Naive thymus-derived CD4-positive, alpha-beta T cell (primary cell): ENCODE data around the gene MAPKAPK5. TPM values are rescaled to one million over a fixed set of nuclear protein-coding genes. Genes with fewer than 3 reads are reported as not detected.
"Not testable (repeated sequence)": the region's sequence is repeated elsewhere in the genome, so short reads cannot be mapped to it uniquely, and the experiment has no call there.

Source experiments
- ATAC-seq: fragments of 150-1000 bp; cut with Tn5 transposase; 2 replicates; pipeline ENCODE4 v1.10.0; 2021; ENCODE audit warnings: mild to moderate bottlenecking, moderate library complexity
- CTCF ChIA-PET: fragments of 350-600 bp; sonication (Branson Sonifier 250); formaldehyde crosslinking; loops from one replicate; lab custom pipeline; 2021; ENCODE audit warnings: antibody characterized with exemption; lab: Charles Lee
- POLR2A ChIA-PET: fragments of 350-600 bp; sonication (Branson Sonifier 250); formaldehyde crosslinking; loops from one replicate; lab custom pipeline; 2021; ENCODE audit warnings: antibody characterized with exemption, inconsistent platforms; lab: Charles Lee
- DNase-seq, 9 donors: peaks; one replicate each; pipeline versions ENCODE4 v3.0.0 to v3.0.0-alpha.2; 2020 to 2022; ENCODE audit warnings: mixed read lengths in 1 of 9
- H3K27ac ChIP-seq: one replicate; pipeline ENCODE4 v1.7.0; 2013; ENCODE audit warnings: mild to moderate bottlenecking, low read depth, low read length, moderate library complexity
- H3K27me3 ChIP-seq, 2 donors: one replicate each; pipeline ENCODE4 v1.7.0; 2013; ENCODE audit warnings: low read length in 2 of 2, mild to moderate bottlenecking in 2 of 2, moderate library complexity in 2 of 2; ENCODE audit not compliant: control insufficient read depth in 2 of 2, insufficient read depth in 2 of 2
- H3K36me3 ChIP-seq, 3 experiments: 1 replicate in 2 of 3; 2 replicates in 1 of 3; pipeline ENCODE4 v1.7.0; 2013; ENCODE audit warnings: low read length in 3 of 3, mild to moderate bottlenecking in 3 of 3, moderate library complexity in 1 of 3; ENCODE audit not compliant: insufficient read depth in 3 of 3, control insufficient read depth in 2 of 3
- H3K4me1 ChIP-seq, 2 donors: one replicate each; pipeline ENCODE4 v1.7.0; 2013; ENCODE audit warnings: low read length in 2 of 2, mild to moderate bottlenecking in 2 of 2, moderate library complexity in 1 of 2; ENCODE audit not compliant: control insufficient read depth in 2 of 2, insufficient read depth in 2 of 2
- H3K4me3 ChIP-seq: 2 replicates; pipeline ENCODE4 v1.7.0; 2013; ENCODE audit warnings: mild to moderate bottlenecking, low read length
- H3K9me3 ChIP-seq, 3 experiments: 1 replicate in 2 of 3; 2 replicates in 1 of 3; pipeline ENCODE4 v1.7.0; 2013; ENCODE audit warnings: low read length in 3 of 3; ENCODE audit not compliant: control insufficient read depth in 2 of 3
- H3K27ac Mint-ChIP-seq, 9 donors: one replicate each; pipeline ENCODE4 v1.8.0; 2020 to 2022; ENCODE audit warnings: mixed read lengths in 9 of 9, mild to moderate bottlenecking in 8 of 9, moderate library complexity in 5 of 9, inconsistent platforms in 2 of 9
- H3K27me3 Mint-ChIP-seq, 5 donors: one replicate each; pipeline ENCODE4 v1.8.0; 2021 to 2022; ENCODE audit warnings: mixed read lengths in 5 of 5, mild to moderate bottlenecking in 1 of 5
- H3K36me3 Mint-ChIP-seq, 5 donors: one replicate each; pipeline ENCODE4 v1.8.0; 2020 to 2022; ENCODE audit warnings: mixed read lengths in 5 of 5, mild to moderate bottlenecking in 3 of 5, inconsistent platforms in 1 of 5
- H3K4me1 Mint-ChIP-seq, 7 donors: one replicate each; pipeline ENCODE4 v1.8.0; 2020 to 2022; ENCODE audit warnings: mixed read lengths in 7 of 7, mild to moderate bottlenecking in 3 of 7, inconsistent platforms in 1 of 7
- H3K4me3 Mint-ChIP-seq, 10 donors: one replicate each; pipeline ENCODE4 v1.8.0; 2020 to 2022; ENCODE audit warnings: mild to moderate bottlenecking in 10 of 10, mixed read lengths in 10 of 10, moderate library complexity in 6 of 10, inconsistent platforms in 2 of 10
- H3K9me3 Mint-ChIP-seq, 11 donors: one replicate each; pipeline ENCODE4 v1.8.0; 2020 to 2022; ENCODE audit warnings: mixed read lengths in 11 of 11, mild to moderate bottlenecking in 4 of 11, inconsistent platforms in 1 of 11, moderate library complexity in 1 of 11
- intact Hi-C, 2 donors: fragments of 100-400 bp; cut with micrococcal nuclease; formaldehyde crosslinking; loops; one replicate each; pipeline ENCODE4 v1.15.1; 2023
- microRNA-seq: library from miRNA; unstranded; fragments of <30 nt; microRNA quantifications from one replicate; pipeline ENCODE4 v1.2.0, GENCODE V29; 2022; ENCODE audit warnings: borderline microRNAs expressed
- polyA plus RNA-seq, 2 donors: library from polyadenylated mRNA; unstranded; fragments of 300-500 nt; fragmentation: Illumina TruSeq; gene quantifications; one replicate each; pipeline ENCODE4 v1.2.3, GENCODE V29; 2021
- total RNA-seq, 6 experiments: library from RNA in 5 of 6; stranded (reverse) in 5 of 6; gene quantifications; 1 replicate in 5 of 6; 2 replicates in 1 of 6; pipeline ENCODE4 v1.2.3 and lab custom pipeline; 2021 to 2026

MAPKAPK5 gene
- total and polyA plus RNA-seq, 7 experiments from 2014 or later = 30.6 to 72.1 (median 58.2) TPM

DNA sequence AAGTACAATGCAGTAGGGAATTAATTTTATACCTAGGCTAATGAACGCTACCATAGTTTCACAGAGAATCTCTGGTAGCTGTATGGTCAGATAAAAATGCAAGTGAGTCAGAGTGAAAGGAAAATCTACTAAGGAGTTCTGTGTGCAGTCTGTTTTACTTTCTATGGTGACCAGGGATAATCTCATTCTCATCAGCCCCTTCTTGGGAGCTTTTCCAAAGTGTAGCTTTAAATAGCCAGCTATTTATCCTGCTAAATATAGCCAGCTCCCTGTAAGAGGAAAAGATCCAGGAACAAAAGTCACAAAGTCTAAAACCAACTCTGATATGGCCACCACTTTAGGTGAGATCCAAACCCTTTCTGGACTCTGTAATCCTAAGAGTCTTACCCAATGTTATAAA lies 95.4 kb downstream of the MAPKAPK5 start:
- no peaks in the 10 kb centered on the region for H3K9me3 Mint-ChIP-seq
- H3K36me3 Mint-ChIP-seq = peaks cover 0 to 16% (median under 1%) of the 10 kb centered on the region in 5 donors
- peaks cover 0 to under 1% (median 0%) of the 10 kb centered on the region in 7 donors for H3K4me1 Mint-ChIP-seq
- H3K4me3 Mint-ChIP-seq = no peak overlapping the region
- no peak overlapping the region for H3K4me3 ChIP-seq
- ChIA-PET CTCF (interaction anchor here (1.2 kb wide), 1 partner anchor 76 kb away, joined by 3 read pairs; the partner anchor contains the start of genes ERP29 and TMEM116), POLR2A (no interaction called here)
- ATAC-seq (no peak), DNase-seq (no peak)
- H3K27ac Mint-ChIP-seq = no peak overlapping the region
- H3K36me3 ChIP-seq = peaks cover 0 to 12% (median 2%) of the 10 kb centered on the region in 3 experiments
- no peaks in the 10 kb centered on the region for H3K4me1 ChIP-seq
- no peaks in the 10 kb centered on the region for H3K27me3 Mint-ChIP-seq
- H3K27me3 ChIP-seq = no peaks in the 10 kb centered on the region
- no peaks in the 10 kb centered on the region for H3K9me3 ChIP-seq
- no peak overlapping the region for H3K27ac ChIP-seq
- intact Hi-C loops = no loop called here

- intact Hi-C loops = no loop called here
- no peaks in the 10 kb centered on the region for H3K36me3 ChIP-seq
- H3K4me3 ChIP-seq = no peak overlapping the region
- ATAC-seq (no peak), DNase-seq (no peak)
- CTCF ChIA-PET = interaction anchor here (0.7 to 6.7 kb wide), 3 partner anchors 50 to 136 kb away, joined by 3 to 63 read pairs (median 3); partner anchors contain the start of genes ERP29 and TMEM116
- POLR2A ChIA-PET = interaction anchor here (4.6 kb wide), 1 partner anchor 72 kb away, joined by 57 read pairs; the partner anchor contains the start of genes ERP29 and TMEM116
- H3K9me3 Mint-ChIP-seq = no peaks in the 10 kb centered on the region
- no peaks in the 10 kb centered on the region for H3K27me3 Mint-ChIP-seq
- H3K4me3 Mint-ChIP-seq = no peak overlapping the region
- peaks cover 0 to 4% (median 0%) of the 10 kb centered on the region in 5 donors for H3K36me3 Mint-ChIP-seq
- no peak overlapping the region for H3K27ac Mint-ChIP-seq
- peaks cover 0 to 25% (median 12%) of the 10 kb centered on the region in 7 donors for H3K4me1 Mint-ChIP-seq
- H3K27ac ChIP-seq = no peak overlapping the region
- H3K4me1 ChIP-seq = peaks cover 0 to 3% of the 10 kb centered on the region in 2 donors
- no peaks in the 10 kb centered on the region for H3K9me3 ChIP-seq
- H3K27me3 ChIP-seq = no peaks in the 10 kb centered on the region
Measured at GRCh38 chr12:111942557-111942956, 100.5 kb downstream of the MAPKAPK5 start.

GRCh38 chr12:111943929-111944328 lies 101.9 kb downstream of the MAPKAPK5 start:
- Histone ChIP-seq H3K4me3 (no peak overlapping the region), H3K9me3 (no peaks in the 10 kb centered on the region), H3K27me3 (no peaks in the 10 kb centered on the region), H3K36me3 (no peaks in the 10 kb centered on the region), H3K4me1 (peaks cover 0 to 3% of the 10 kb centered on the region in 2 donors), H3K27ac (no peak overlapping the region)
- Mint-ChIP-seq H3K27ac (no peak overlapping the region), H3K4me1 (peaks cover 3 to 30% (median 17%) of the 10 kb centered on the region in 7 donors), H3K27me3 (peaks cover 0 to 2% (median 0%) of the 10 kb centered on the region in 5 donors), H3K9me3 (no peaks in the 10 kb centered on the region), H3K4me3 (no peak overlapping the region), H3K36me3 (peaks cover 0 to 4% (median 0%) of the 10 kb centered on the region in 5 donors)
- DNase-seq (no peak), ATAC-seq (no peak)
- CTCF ChIA-PET = interaction anchor here (0.6 to 6.7 kb wide), 8 partner anchors 10 to 469 kb away, joined by 3 to 63 read pairs (median 3); partner anchors contain the start of genes ERP29 and TMEM116
- intact Hi-C loops = no loop called here
- POLR2A ChIA-PET = interaction anchor here (1.2 to 4.6 kb wide), 4 partner anchors 50 to 258 kb away, joined by 3 to 57 read pairs (median 14); partner anchors contain the start of genes BRAP, ERP29 and TMEM116

- peak overlapping the region in 8 of 10 donors; percentile 8 to 53 (median 40) for H3K4me3 Mint-ChIP-seq
- POLR2A ChIA-PET = interaction anchor here (1.0 to 2.8 kb wide), 2 partner anchors 62 to 65 kb away, joined by 4 to 12 read pairs; partner anchors contain the start of genes ERP29 and TMEM116
- intact Hi-C loops = loop anchor here in 1 of 2 donors (1.0 kb wide), 1 partner anchor 43 kb away; no protein-coding TSS in a partner anchor
- ATAC-seq (peak; percentile 63), DNase-seq (peak in 6 of 9 donors; percentile 21 to 48 (median 24))
- H3K9me3 Mint-ChIP-seq = peaks cover 0 to 22% (median 2%) of the 10 kb centered on the region in 11 donors
- H3K36me3 ChIP-seq, H3K27me3 ChIP-seq, H3K4me3 ChIP-seq, H3K27ac ChIP-seq, H3K9me3 ChIP-seq, H3K27me3 Mint-ChIP-seq: not testable (repeated sequence)
- CTCF ChIA-PET = interaction anchor here (0.7 to 1.5 kb wide), 2 partner anchors 15 to 62 kb away, joined by 4 read pairs; partner anchors contain the start of genes ERP29 and TMEM116
- peak overlapping the region in 8 of 9 donors; percentile 40 to 91 (median 64) for H3K27ac Mint-ChIP-seq
- peaks cover 20 to 60% (median 44%) of the 10 kb centered on the region in 7 donors for H3K4me1 Mint-ChIP-seq
- H3K4me1 ChIP-seq = peaks cover 12 to 13% of the 10 kb centered on the region in 2 donors
- H3K36me3 Mint-ChIP-seq = peaks cover 4 to 44% (median 28%) of the 10 kb centered on the region in 5 donors
Measured at GRCh38 chr12:111950961-111951676, 109.1 kb downstream of the MAPKAPK5 start.

Small RNAs within 50 kb of the gene (microRNA-seq; reads per million reads assigned to microRNA genes)
- not detected for gene MIR6761

Other genes with a start within 250 kb of the MAPKAPK5 start
- 10 to 100 TPM; 39.7 to 71.9 (median 52.8) TPM for gene ATXN2, start 242.9 kb upstream of the MAPKAPK5 start, total RNA-seq
- gene ATXN2, start 242.9 kb upstream of the MAPKAPK5 start, polyA plus RNA-seq = 10 to 100 TPM; 23.9 to 32.2 TPM
- gene BRAP, start 156.3 kb upstream of the MAPKAPK5 start, total RNA-seq = 10 to 100 TPM; 19.5 to 25.5 (median 23.0) TPM
- gene BRAP, start 156.3 kb upstream of the MAPKAPK5 start, polyA plus RNA-seq = 10 to 100 TPM; 19.4 to 27.3 TPM
- gene ACAD10, start 156.2 kb upstream of the MAPKAPK5 start, total RNA-seq = 10 to 100 TPM; 28.4 to 65.3 (median 36.0) TPM
- gene ACAD10, start 156.2 kb upstream of the MAPKAPK5 start, polyA plus RNA-seq = 10 to 100 TPM; 10.4 to 18.2 TPM
- gene ALDH2, start 75.3 kb upstream of the MAPKAPK5 start, total RNA-seq = 10 to 100 TPM in 1 of 5 experiments, 1 to 10 TPM in 3, under 1 TPM in 1; 0.46 to 69.3 (median 3.4) TPM
- under 1 TPM; 0.89 to 0.99 TPM for gene ALDH2, start 75.3 kb upstream of the MAPKAPK5 start, polyA plus RNA-seq
- 10 to 100 TPM; 12.6 to 29.3 (median 23.0) TPM for gene TMEM116, start 170.9 kb downstream of the MAPKAPK5 start, total RNA-seq
- 10 to 100 TPM in 1 of 2 donors, 1 to 10 TPM in 1; 8.7 to 13.3 TPM for gene TMEM116, start 170.9 kb downstream of the MAPKAPK5 start, polyA plus RNA-seq
- gene ERP29, start 171.2 kb downstream of the MAPKAPK5 start, total RNA-seq = 100 to 1,000 TPM; 115 to 184 (median 127) TPM
- 100 to 1,000 TPM; 219 to 253 TPM for gene ERP29, start 171.2 kb downstream of the MAPKAPK5 start, polyA plus RNA-seq